GM19193 (cell line): ENCODE measurements around the gene PPM1K.

Source experiments
- POLR2A ChIP-seq: IDR thresholded peaks from 4 replicates; pipeline ENCODE4 v1.6.1; 2011; ENCODE audit not compliant: insufficient read depth, insufficient read length; ENCODE audit errors: extremely low read depth

The PPM1K gene

GRCh38 chr4:88283661-88284438 lies 511 bp downstream of the PPM1K start:
- no peak for TF ChIP-seq POLR2A

GRCh38 chr4:88280228-88280795 lies 4.0 kb downstream of the PPM1K start:
- no peak for TF ChIP-seq POLR2A

GRCh38 chr4:88277711-88278225 lies 6.6 kb downstream of the PPM1K start:
- TF ChIP-seq POLR2A, result no peak

- TF ChIP-seq POLR2A, result no peak
Observed at GRCh38 chr4:88276952-88277710, 7.2 kb downstream of the PPM1K start.

GRCh38 chr4:88275949-88276515 lies 8.3 kb downstream of the PPM1K start:
- TF ChIP-seq POLR2A, result no peak

- TF ChIP-seq POLR2A, result no peak
Observed at GRCh38 chr4:88275516-88275915, 8.8 kb downstream of the PPM1K start.

DNA sequence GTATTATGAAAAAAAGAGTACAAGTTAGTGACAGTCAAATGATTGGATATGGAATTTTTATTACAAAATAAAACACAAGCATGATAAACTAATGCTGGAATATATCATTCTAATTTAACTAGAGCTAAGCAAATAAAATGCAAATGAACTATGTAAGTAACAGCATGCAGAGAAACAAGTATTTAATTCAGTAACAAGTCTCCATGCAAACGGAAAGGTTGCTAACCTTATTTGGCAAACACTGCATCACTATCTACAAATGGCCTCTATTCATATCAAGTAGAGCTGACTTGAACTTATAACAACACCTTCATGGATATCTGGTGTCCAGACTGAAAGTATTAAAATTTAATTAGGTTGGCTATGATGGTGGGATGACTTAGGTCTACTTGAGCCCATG lies 15.4 kb downstream of the PPM1K start:
- no peak for TF ChIP-seq POLR2A

DNA sequence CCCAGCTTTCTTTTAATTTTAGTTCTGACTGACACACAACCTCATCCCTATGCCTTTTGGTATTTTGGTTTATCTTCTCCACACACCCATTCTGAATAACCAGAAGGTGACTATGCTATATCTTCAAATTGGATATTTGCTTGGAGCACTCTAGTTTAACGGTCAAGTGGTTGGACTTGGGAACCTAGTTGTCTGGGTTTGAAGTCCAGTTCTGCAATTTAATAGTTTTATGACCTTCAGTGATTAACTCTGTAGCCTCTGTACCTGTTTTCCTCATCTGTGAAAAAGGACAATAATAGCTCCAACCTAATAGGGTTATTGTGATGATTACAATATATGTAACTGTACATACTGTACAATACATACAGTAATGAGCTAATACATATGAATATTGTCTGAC lies 20.0 kb downstream of the PPM1K start:
- no peak for TF ChIP-seq POLR2A

DNA sequence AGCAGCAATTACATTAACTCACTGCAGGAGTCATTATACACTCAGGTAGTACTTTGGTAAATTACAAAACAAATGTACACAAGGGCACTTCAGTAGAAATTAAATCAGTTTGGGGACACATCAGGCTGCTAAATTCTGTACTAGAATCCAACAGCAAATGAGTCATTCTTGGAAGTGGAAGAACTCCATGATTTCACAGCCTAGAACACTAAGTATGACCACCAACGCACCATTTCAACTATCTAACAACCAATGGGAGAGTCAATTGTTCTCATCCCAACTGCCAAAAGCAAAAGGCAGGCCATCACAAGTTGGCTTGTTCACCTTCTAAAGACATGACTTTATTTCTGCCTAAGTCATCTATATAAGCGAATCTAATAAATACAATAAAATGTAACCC lies 26.6 kb downstream of the PPM1K start:
- TF ChIP-seq POLR2A, result no peak

GRCh38 chr4:88255111-88255510 lies 29.2 kb downstream of the PPM1K start:
- no peak for TF ChIP-seq POLR2A

DNA sequence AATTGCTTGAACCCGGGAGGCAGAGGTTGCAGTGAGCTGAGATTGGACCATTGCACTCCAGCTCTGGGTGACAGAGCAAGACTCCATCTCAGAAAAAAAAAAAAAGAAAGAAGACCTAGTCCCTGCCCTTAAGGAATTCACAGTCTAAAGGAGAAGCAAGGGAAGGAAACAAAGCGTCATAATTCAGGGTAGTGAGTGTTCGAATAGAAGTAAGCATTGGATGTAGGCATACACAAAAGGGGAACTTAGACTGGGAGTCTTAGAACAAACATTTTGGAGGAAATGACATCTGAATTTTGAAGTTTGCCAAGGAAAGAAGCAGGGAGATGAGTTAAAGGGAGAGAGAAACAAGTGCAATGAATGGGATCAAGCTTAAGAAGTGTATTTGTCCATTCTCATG lies 32.4 kb downstream of the PPM1K start:
- no peak for TF ChIP-seq POLR2A

GRCh38 chr4:88247148-88247547 lies 37.2 kb downstream of the PPM1K start:
- TF ChIP-seq POLR2A, result no peak

DNA sequence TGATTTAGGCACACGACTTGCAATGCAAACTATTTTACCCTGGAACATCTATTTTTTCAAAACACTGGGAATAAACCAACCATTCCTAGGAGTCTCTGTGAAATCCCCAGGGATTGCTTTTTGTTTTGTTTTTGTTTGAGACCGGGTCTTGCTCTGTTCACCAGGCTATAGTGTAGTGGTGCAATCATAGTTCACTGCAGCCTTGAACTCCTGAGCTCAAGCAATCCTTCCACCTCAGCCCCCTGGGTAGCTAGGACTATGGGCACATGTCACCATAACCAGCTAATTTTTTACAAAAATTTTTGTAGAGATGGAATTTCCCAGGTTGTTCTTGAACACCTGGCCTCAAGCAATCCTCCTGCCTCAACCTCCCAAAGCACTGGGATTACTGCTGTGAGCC lies 37.8 kb downstream of the PPM1K start:
- TF ChIP-seq POLR2A, result no peak

- TF ChIP-seq POLR2A, result peak; percentile 37
Observed at GRCh38 chr4:88244816-88245579, 39.4 kb downstream of the PPM1K start.
